Osteocyte (in vitro differentiated cells): ENCODE results near the gene ADCY3. TPM values are rescaled to one million over a fixed set of nuclear protein-coding genes. Genes with fewer than 3 reads are reported as not detected.
"Not testable (repeated sequence)": the region's sequence is repeated elsewhere in the genome, so short reads cannot be mapped to it uniquely, and the experiment has no call there.

Experiments used
- DNase-seq: peaks from one replicate; pipeline ENCODE4 v3.0.0; 2021; ENCODE audit warnings: mixed read lengths; ENCODE audit not compliant: unreplicated experiment; ENCODE audit errors: extremely low spot score
- H3K27ac Mint-ChIP-seq: one replicate; pipeline ENCODE4 v1.8.0; 2021; ENCODE audit warnings: mild to moderate bottlenecking, mixed read lengths; ENCODE audit not compliant: unreplicated experiment
- H3K27me3 Mint-ChIP-seq: one replicate; pipeline ENCODE4 v1.8.0; 2021; ENCODE audit warnings: mixed read lengths; ENCODE audit not compliant: unreplicated experiment
- H3K36me3 Mint-ChIP-seq: one replicate; pipeline ENCODE4 v1.8.0; 2021; ENCODE audit warnings: mixed read lengths; ENCODE audit not compliant: unreplicated experiment
- H3K4me1 Mint-ChIP-seq: one replicate; pipeline ENCODE4 v1.8.0; 2021; ENCODE audit warnings: mixed read lengths; ENCODE audit not compliant: unreplicated experiment
- H3K4me3 Mint-ChIP-seq: one replicate; pipeline ENCODE4 v1.8.0; 2021; ENCODE audit warnings: mild to moderate bottlenecking, moderate library complexity, mixed read lengths; ENCODE audit not compliant: unreplicated experiment
- H3K9me3 Mint-ChIP-seq: one replicate; pipeline ENCODE4 v1.8.0; 2021; ENCODE audit warnings: mixed read lengths; ENCODE audit not compliant: unreplicated experiment
- total RNA-seq: library from RNA; stranded (reverse); gene quantifications from 2 replicates; pipeline ENCODE4 v1.2.1, GENCODE V29; 2021
- TF ChIP-seq, protein P1 (sequence below): fragments of 200-600 bp; sonication (generic); IDR thresholded peaks from 2 replicates; pipeline ENCODE4 v1.5.0; 2021; ENCODE audit warnings: antibody characterized with exemption, mild to moderate bottlenecking, moderate library complexity

Gene ADCY3
- total RNA-seq, 1 donor from 2014 or later, result 99.9 TPM

DNA sequence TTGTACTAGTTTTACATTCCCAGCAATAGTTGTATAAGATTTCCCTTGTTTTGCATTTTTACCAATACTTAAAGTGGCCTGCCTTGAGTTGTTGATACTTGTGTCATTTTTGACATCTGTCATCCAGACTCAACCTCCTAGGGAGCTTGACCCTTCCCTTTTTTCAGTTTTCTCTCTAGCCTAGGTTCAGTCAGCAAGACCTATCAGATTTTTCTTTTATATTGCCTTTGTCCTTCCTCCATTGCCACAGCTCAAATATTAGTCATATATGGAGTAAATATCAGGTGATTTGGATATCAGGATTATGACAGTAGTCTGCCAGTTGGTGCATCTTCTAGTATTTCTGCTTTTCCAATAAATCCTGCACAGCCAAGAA is 113.4 kb downstream of the ADCY3 start:
- Mint-ChIP-seq H3K4me1 (peaks cover 18% of the 10 kb centered on the region), H3K36me3 (peaks cover 31% of the 10 kb centered on the region), H3K4me3 (no peak overlapping the region), H3K27ac (peak overlapping the region; percentile 15), H3K9me3 (peaks cover 4% of the 10 kb centered on the region), H3K27me3 (no peaks in the 10 kb centered on the region)
- no peak for DNase-seq
- TF ChIP-seq, protein P1, sequence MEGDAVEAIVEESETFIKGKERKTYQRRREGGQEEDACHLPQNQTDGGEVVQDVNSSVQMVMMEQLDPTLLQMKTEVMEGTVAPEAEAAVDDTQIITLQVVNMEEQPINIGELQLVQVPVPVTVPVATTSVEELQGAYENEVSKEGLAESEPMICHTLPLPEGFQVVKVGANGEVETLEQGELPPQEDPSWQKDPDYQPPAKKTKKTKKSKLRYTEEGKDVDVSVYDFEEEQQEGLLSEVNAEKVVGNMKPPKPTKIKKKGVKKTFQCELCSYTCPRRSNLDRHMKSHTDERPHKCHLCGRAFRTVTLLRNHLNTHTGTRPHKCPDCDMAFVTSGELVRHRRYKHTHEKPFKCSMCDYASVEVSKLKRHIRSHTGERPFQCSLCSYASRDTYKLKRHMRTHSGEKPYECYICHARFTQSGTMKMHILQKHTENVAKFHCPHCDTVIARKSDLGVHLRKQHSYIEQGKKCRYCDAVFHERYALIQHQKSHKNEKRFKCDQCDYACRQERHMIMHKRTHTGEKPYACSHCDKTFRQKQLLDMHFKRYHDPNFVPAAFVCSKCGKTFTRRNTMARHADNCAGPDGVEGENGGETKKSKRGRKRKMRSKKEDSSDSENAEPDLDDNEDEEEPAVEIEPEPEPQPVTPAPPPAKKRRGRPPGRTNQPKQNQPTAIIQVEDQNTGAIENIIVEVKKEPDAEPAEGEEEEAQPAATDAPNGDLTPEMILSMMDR, result no peak

DNA sequence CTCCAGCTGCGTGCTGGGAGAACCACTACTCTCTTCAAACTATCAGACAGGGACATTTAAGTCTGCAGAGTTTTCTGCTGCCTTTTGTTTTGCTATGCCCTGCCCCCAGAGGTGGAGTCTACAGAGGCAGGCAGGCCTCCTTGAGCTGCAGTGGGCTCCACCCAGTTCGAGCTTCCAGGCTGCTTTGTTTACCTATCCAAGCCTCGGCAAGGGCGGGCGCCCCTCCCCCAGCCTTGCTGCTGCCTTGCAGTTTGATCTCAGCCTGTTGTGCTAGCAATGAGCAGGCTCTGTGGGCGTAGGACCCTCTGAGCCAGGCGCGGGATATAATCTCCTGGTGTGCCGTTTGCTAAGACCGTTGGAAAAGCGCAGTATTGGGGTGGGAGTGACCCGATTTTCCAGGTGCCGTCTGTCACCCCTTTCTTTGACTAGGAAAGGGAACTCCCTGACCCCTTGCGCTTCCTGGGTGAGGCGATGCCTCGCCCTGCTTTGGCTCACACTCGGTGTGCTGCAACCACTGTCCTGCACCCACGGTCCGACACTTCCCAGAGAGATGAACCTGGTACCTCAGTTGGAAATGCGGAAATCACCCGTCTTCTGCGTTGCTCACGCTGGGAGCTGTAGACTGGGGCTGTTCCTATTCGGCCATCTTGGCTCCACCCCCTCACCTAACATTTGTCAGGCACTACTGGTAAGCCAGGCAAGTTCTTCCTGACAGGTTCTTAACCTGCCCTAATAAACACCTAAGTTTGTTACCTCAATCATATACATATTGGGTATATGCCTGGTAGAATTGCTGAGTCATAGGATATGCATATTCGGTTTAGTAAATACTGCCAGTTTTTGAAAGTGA is 114.0 kb downstream of the ADCY3 start:
- peaks cover 18% of the 10 kb centered on the region for H3K4me1 Mint-ChIP-seq
- H3K27ac Mint-ChIP-seq, H3K27me3 Mint-ChIP-seq, H3K9me3 Mint-ChIP-seq, H3K4me3 Mint-ChIP-seq: not testable (repeated sequence)
- DNase-seq, result peak; percentile 80
- H3K36me3 Mint-ChIP-seq, result peaks cover 33% of the 10 kb centered on the region

DNA sequence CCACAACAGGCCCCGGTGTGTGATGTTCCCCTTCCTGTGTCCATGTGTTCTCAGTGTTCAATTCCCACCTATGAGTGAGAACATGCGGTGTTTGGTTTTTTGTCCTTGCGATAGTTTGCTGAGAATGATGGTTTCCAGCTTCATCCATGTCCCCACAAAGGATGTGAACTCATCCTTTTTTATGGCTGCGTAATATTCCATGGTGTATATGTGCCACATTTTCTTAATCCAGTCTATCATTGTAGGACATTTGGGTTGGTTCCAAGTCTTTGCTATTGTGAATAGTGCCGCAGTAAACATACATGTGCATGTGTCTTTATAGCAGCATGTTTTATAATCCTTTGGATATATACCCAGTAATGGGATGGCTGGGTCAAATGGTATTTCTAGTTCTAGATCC is 119.5 kb downstream of the ADCY3 start:
- H3K4me1 Mint-ChIP-seq, DNase-seq, H3K9me3 Mint-ChIP-seq, H3K27me3 Mint-ChIP-seq, H3K4me3 Mint-ChIP-seq, H3K27ac Mint-ChIP-seq: not testable (repeated sequence)
- H3K36me3 Mint-ChIP-seq, result peaks cover 33% of the 10 kb centered on the region

DNA sequence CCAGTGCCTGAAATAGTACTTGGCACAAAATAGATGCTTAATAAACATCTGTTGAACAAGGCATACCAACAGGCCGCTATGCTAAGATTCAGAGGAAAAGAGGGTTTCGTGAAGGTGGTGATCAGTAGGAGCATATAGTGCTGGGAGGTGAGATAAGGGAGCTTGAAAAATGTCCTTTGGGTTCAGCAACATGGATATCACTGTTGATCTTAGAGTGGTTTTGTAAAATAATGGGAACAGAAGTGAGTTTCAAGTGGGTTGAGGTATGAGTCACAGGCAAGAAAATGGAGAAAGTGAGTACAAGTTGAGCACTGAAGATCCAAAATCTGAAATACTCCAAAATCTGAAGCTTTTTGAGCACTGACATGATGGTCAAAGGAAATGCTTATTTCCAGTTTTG is 122.4 kb downstream of the ADCY3 start:
- Mint-ChIP-seq H3K9me3 (no peaks in the 10 kb centered on the region), H3K27me3 (no peaks in the 10 kb centered on the region), H3K27ac (no peak overlapping the region), H3K4me1 (peaks cover 19% of the 10 kb centered on the region), H3K4me3 (no peak overlapping the region), H3K36me3 (peaks cover 18% of the 10 kb centered on the region)
- no peak for DNase-seq
- TF ChIP-seq, protein P1, result no peak

DNA sequence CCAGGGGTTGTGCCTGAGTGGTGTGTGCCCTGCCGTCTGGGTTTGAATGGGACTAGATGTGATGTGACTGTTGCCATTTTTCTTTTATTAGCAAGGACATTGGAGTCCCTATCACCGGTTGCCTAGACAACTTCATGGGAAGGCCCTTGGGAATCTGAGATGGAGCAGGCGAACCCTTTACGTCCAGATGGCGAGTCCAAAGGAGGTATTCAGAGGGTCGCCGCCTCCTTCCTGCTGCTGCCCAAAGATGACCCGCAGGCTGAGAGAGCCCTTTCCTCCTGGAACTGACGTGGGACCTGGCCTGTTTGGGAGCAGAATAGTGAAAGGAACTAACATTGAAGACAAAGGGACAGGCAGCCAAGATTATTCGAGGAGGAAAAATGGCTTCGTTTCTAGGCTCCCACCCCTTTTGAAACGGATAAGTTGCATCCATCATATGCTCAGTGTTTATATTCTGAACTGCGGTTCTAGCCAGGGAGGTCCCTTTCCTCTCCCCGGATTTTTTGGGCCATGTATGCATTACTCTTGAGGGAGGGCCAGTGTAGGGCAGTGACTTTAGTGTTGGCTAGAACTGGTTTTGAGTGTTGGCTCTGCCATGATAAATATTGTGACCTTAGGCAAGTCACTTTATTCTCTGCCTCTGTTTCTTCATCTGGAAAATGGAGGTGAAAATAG is 126.1 kb downstream of the ADCY3 start:
- Mint-ChIP-seq H3K27me3 (no peaks in the 10 kb centered on the region), H3K9me3 (no peaks in the 10 kb centered on the region), H3K4me3 (peak overlapping the region; percentile 96), H3K4me1 (peaks cover 25% of the 10 kb centered on the region), H3K27ac (peak overlapping the region; percentile 100), H3K36me3 (peaks cover 8% of the 10 kb centered on the region)
- TF ChIP-seq, protein P1, result no peak
- peak; percentile 73 for DNase-seq
